Ovary (tissue), 3 donors: ENCODE data around the gene TSKU.

Experiments used
- CTCF ChIP-seq, 3 donors: fragments of 450-650 bp in 2 of 3; fragments of 200-600 bp in 1 of 3; IDR thresholded peaks; one replicate each; pipeline versions ENCODE4 v1.5.1 to v1.8.0; 2016 to 2022; ENCODE audit warnings: antibody characterized with exemption in 3 of 3, mild to moderate bottlenecking in 1 of 3
- POLR2A ChIP-seq: fragments of 450-650 bp; IDR thresholded peaks from one replicate; pipeline ENCODE4 v1.6.1; 2017; ENCODE audit warnings: antibody characterized with exemption, mild to moderate bottlenecking, moderate library complexity
- donor health status: DM: no; HTN: no; CAD: no.

- TF ChIP-seq CTCF (IDR thresholded peaks at IDR 0.05), result no peak
- TF ChIP-seq POLR2A, result no peak
These were observed 11.6 kb upstream of the TSKU start for GRCh38 chr11:76771446-76772099.
